ENCODE data around the gene OSBP. TPM values are rescaled to one million over a fixed set of nuclear protein-coding genes. Genes with fewer than 3 reads are reported as not detected.

Gene OSBP
- total and polyA plus RNA-seq, 2 experiments from 2014 or later, result 11.0 to 39.3 TPM

- Mint-ChIP-seq H3K27ac (no peak overlapping the region), H3K4me1 (no peaks in the 10 kb centered on the region), H3K36me3 (ENCODE audit: low read depth) (peaks cover 71% of the 10 kb centered on the region), H3K4me3 (no peak overlapping the region), H3K9me3 (no peaks in the 10 kb centered on the region; the same call in 2 of the 3 replicates), H3K27me3 (ENCODE audit: insufficient read depth, low read depth, poor library complexity) (no peaks in the 10 kb centered on the region)
- TF ChIP-seq ZNF114 (CRISPR knock-in tag; IDR thresholded peaks at IDR 0.05) (no peak), REST (IDR thresholded peaks at IDR 0.05; ENCODE audit: unreplicated experiment) (no peak), CREB1 (CRISPR knock-in tag; IDR thresholded peaks at IDR 0.05; ENCODE audit: low read depth) (no peak), CTCF (conservative IDR thresholded peaks at IDR 0.05; ENCODE audit: low read depth in 2 of 2) (no peak), ZNF331 (CRISPR knock-in tag; IDR thresholded peaks at IDR 0.05; ENCODE audit: low read depth) (no peak), POLR2AphosphoS5 (IDR thresholded peaks at IDR 0.05; ENCODE audit: low read depth) (no peak), EZH2phosphoT487 (IDR thresholded peaks at IDR 0.05; ENCODE audit: unreplicated experiment) (no peak), STAT1 (IDR thresholded peaks at IDR 0.05; ENCODE audit: unreplicated experiment) (no peak), JUNB (IDR thresholded peaks at IDR 0.05; ENCODE audit: unreplicated experiment) (no peak), ETS1 (IDR thresholded peaks at IDR 0.05) (no peak), EZH2 (IDR thresholded peaks at IDR 0.05; ENCODE audit: low read depth, unreplicated experiment) (no peak), NANOG (IDR thresholded peaks at IDR 0.05; ENCODE audit: borderline replicate concordance) (no peak), ZNF462 (CRISPR knock-in tag; IDR thresholded peaks at IDR 0.05) (no peak)
- no peak for ATAC-seq
- DNase-seq (ENCODE audit: low spot score), result no peak
- Histone ChIP-seq H3K27ac (ENCODE audit: low read depth) (no peak overlapping the region), H2AFZ (no peak overlapping the region), H3K27me3 (ENCODE audit: insufficient read depth) (no peaks in the 10 kb centered on the region), H4K20me1 (replicated peaks; ENCODE audit: insufficient read depth) (peaks cover 14% of the 10 kb centered on the region), H3K9me2 (ENCODE audit: insufficient read depth) (no peaks in the 10 kb centered on the region), H3K4me3 (no peak overlapping the region), H3K79me2 (replicated peaks; ENCODE audit: insufficient read depth) (peaks cover 8% of the 10 kb centered on the region), H3K4me1 (ENCODE audit: insufficient read depth) (no peaks in the 10 kb centered on the region), H3F3A (replicated peaks; ENCODE audit: low read depth) (no peaks in the 10 kb centered on the region), H3K36me3 (ENCODE audit: insufficient read depth) (peaks cover 29% of the 10 kb centered on the region), H3K4me2 (no peak overlapping the region)
These were observed 15.3 kb downstream of the OSBP start for GRCh38 chr11:59600234-59600633.
